SU-DHL-6 (cell line): ENCODE results near the gene STK36.

Experiments used
- H2AFZ ChIP-seq: fragments of 200-600 bp; sonication (generic); 2 replicates; pipeline ENCODE4 v1.6.1; 2014; ENCODE audit warnings: low read depth, mild to moderate bottlenecking, moderate library complexity, mixed read lengths, antibody characterized with exemption, low read length; ENCODE audit not compliant: severe bottlenecking
- H3F3A ChIP-seq: fragments of 200-600 bp; shearing (Covaris generic); 2 replicates; pipeline ENCODE4 v1.6.0; 2016; ENCODE audit warnings: antibody characterized with exemption, mild to moderate bottlenecking; ENCODE audit not compliant: insufficient read depth
- H3K27ac ChIP-seq: fragments of 200-600 bp; sonication (generic); 2 replicates; pipeline ENCODE4 v1.5.1; 2016; ENCODE audit warnings: low read depth, mild to moderate bottlenecking, low read length, moderate library complexity, mixed read lengths
- H3K27me3 ChIP-seq: fragments of 200-600 bp; sonication (generic), shearing (Covaris generic); 2 replicates; pipeline ENCODE4 v1.6.0; 2014; ENCODE audit warnings: mild to moderate bottlenecking, low read length
- H3K36me3 ChIP-seq: fragments of 200-600 bp; sonication (generic); 2 replicates; pipeline ENCODE4 v1.6.1; 2014; ENCODE audit warnings: mild to moderate bottlenecking, low read length, mixed read lengths
- H3K4me2 ChIP-seq: fragments of 300-600, 200-600 bp; shearing (Covaris generic), sonication (generic); 2 replicates; pipeline ENCODE4 v1.6.0; 2014; ENCODE audit warnings: low read length, low read depth, mild to moderate bottlenecking; ENCODE audit not compliant: poor library complexity, severe bottlenecking
- H3K4me3 ChIP-seq: fragments of 200-600 bp; sonication (generic); 2 replicates; pipeline ENCODE4 v1.5.1; 2014; ENCODE audit warnings: antibody characterized with exemption, low read length, mild to moderate bottlenecking, mixed read lengths; ENCODE audit not compliant: insufficient read depth, poor library complexity, severe bottlenecking
- H3K79me2 ChIP-seq: fragments of 200-600 bp; sonication (generic); 2 replicates; pipeline ENCODE4 v1.6.1; 2014; ENCODE audit warnings: mild to moderate bottlenecking, low read length, moderate library complexity; ENCODE audit not compliant: insufficient read depth
- H3K9ac ChIP-seq: fragments of 200-600 bp; sonication (generic); 2 replicates; pipeline ENCODE4 v1.7.0; 2014; ENCODE audit warnings: mild to moderate bottlenecking, low read length
- H3K9me2 ChIP-seq: fragments of 200-600 bp; sonication (generic); replicated peaks from 2 replicates; pipeline ENCODE4 v1.6.1; 2014; ENCODE audit warnings: low read length; ENCODE audit not compliant: insufficient read depth
- H3K9me3 ChIP-seq: fragments of 200-600 bp; sonication (generic); 2 replicates; pipeline ENCODE4 v1.6.1; 2014; ENCODE audit warnings: low read length, mixed read lengths; ENCODE audit not compliant: insufficient read depth
- H4K20me1 ChIP-seq: fragments of 200-600 bp; sonication (generic); 2 replicates; pipeline ENCODE4 v1.6.1; 2014; ENCODE audit warnings: low read depth, mild to moderate bottlenecking, antibody characterized with exemption, low read length, moderate library complexity, mixed read lengths
- CTCF ChIP-seq: fragments of 200-600 bp; sonication (generic); IDR thresholded peaks from one replicate; pipeline ENCODE4 v1.5.1; 2017; ENCODE audit warnings: antibody characterized with exemption, mild to moderate bottlenecking, low read length, moderate library complexity; ENCODE audit not compliant: insufficient read depth, poor library complexity, severe bottlenecking
- EZH2phosphoT487 ChIP-seq: fragments of 200-600 bp; sonication (generic), shearing (Covaris generic); conservative IDR thresholded peaks from 2 replicates; pipeline ENCODE4 v1.6.1; 2018; ENCODE audit warnings: mild to moderate bottlenecking, antibody characterized with exemption, low read length, moderate library complexity, mixed read lengths

Gene STK36

GRCh38 chr2:218719457-218719856, 47.6 kb downstream of the STK36 start:
- H3F3A ChIP-seq: no peaks in the 10 kb centered on the region; the same call in 1 of the 2 replicates
- TF ChIP-seq EZH2phosphoT487 (no peak), CTCF (no peak)
- H3K27ac ChIP-seq: no peak overlapping the region
- H3K9ac ChIP-seq: no peak overlapping the region
- H3K4me3 ChIP-seq: no peak overlapping the region
- peaks cover 3% of the 10 kb centered on the region; the same call in 1 of the 2 replicates for H3K36me3 ChIP-seq
- H3K9me2 ChIP-seq: no peaks in the 10 kb centered on the region
- H3K4me2 ChIP-seq: no peak overlapping the region
- H4K20me1 ChIP-seq: peaks cover 8% of the 10 kb centered on the region; the same call in 1 of the 2 replicates
- peaks cover 93% of the 10 kb centered on the region for H3K79me2 ChIP-seq
- no peaks in the 10 kb centered on the region for H3K9me3 ChIP-seq
- H2AFZ ChIP-seq: no peak overlapping the region
- H3K27me3 ChIP-seq: no peaks in the 10 kb centered on the region

- H3K4me3 ChIP-seq: no peak overlapping the region
- no peaks in the 10 kb centered on the region for H3K27me3 ChIP-seq
- H3K36me3 ChIP-seq: peaks cover 3% of the 10 kb centered on the region; the same call in 1 of the 2 replicates
- H4K20me1 ChIP-seq: peaks cover 8% of the 10 kb centered on the region; the same call in 1 of the 2 replicates
- no peaks in the 10 kb centered on the region for H3K9me3 ChIP-seq
- peaks cover 94% of the 10 kb centered on the region for H3K79me2 ChIP-seq
- H2AFZ ChIP-seq: no peak overlapping the region
- no peak overlapping the region for H3K4me2 ChIP-seq
- no peak overlapping the region for H3K27ac ChIP-seq
- H3F3A ChIP-seq: no peaks in the 10 kb centered on the region; the same call in 1 of the 2 replicates
- no peak overlapping the region for H3K9ac ChIP-seq
- TF ChIP-seq EZH2phosphoT487 (no peak), CTCF (no peak)
- H3K9me2 ChIP-seq: no peaks in the 10 kb centered on the region
These were observed 48.5 kb downstream of the STK36 start for GRCh38 chr2:218720048-218721041.

DNA sequence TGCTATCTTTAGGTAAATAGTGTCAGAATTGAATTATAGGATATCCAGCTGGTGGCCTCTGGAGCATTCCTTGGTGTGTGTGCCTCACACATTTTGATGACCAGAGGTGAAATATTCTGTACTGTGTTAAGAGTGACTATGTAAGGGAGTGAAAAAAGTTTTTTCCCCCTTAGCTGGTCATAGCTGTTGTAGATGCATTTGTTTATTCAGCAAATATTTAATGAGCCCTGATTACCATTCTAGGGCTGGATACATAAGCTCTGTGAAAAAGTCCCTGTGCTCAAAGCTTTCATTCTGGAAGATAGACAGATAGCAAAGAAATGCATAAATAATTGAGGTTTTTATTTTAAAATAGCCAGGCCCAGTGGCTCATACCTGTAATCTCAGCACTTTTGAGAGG, 49.6 kb downstream of the STK36 start:
- TF ChIP-seq EZH2phosphoT487 (no peak), CTCF (no peak)
- H3K36me3 ChIP-seq: 0 out of 2 replicates have a peak, but pooled peaks cover 6% of the 10 kb centered on the region
- H3K79me2 ChIP-seq: peaks cover 98% of the 10 kb centered on the region
- H3K27me3 ChIP-seq: no peaks in the 10 kb centered on the region
- H3K9me2 ChIP-seq: no peaks in the 10 kb centered on the region
- H3K9me3 ChIP-seq: no peaks in the 10 kb centered on the region
- no peak overlapping the region for H3K9ac ChIP-seq
- no peak overlapping the region for H2AFZ ChIP-seq
- peaks cover 8% of the 10 kb centered on the region; the same call in 1 of the 2 replicates for H4K20me1 ChIP-seq
- no peak overlapping the region for H3K27ac ChIP-seq
- H3K4me2 ChIP-seq: no peak overlapping the region
- no peaks in the 10 kb centered on the region; the same call in 1 of the 2 replicates for H3F3A ChIP-seq
- no peak overlapping the region for H3K4me3 ChIP-seq
